CD4-positive, alpha-beta T cell treated with Interleukin-17A for 4 hours (primary cell): ENCODE measurements around the gene GVQW3.
"Not testable (repeated sequence)": the region's sequence is repeated elsewhere in the genome, so short reads cannot be mapped to it uniquely, and the experiment has no call there.

Source experiments
- DNase-seq: peaks from one replicate; pipeline ENCODE4 v3.0.0-alpha.2; 2020; ENCODE audit warnings: mixed read lengths

GVQW3 gene

DNA sequence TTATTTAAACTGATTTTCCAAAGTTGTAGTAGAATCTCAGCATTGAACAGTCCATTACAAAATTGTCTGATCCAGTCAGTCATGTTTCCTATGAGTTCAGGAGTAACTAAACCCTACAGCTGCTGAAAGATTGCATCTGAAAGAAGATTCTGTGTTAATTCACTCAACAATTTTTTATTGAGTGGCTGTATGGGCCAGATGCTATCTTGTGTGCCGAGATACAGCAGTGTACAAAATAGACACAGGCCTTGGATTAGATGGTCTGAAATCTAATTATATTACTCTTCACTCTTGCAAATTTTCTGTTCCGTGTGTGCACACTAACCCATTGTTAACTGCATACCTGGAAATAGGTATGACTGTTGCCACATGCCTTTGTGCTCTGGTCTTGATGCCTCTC is 7.3 kb downstream of the GVQW3 start:
- no peak for DNase-seq

DNA sequence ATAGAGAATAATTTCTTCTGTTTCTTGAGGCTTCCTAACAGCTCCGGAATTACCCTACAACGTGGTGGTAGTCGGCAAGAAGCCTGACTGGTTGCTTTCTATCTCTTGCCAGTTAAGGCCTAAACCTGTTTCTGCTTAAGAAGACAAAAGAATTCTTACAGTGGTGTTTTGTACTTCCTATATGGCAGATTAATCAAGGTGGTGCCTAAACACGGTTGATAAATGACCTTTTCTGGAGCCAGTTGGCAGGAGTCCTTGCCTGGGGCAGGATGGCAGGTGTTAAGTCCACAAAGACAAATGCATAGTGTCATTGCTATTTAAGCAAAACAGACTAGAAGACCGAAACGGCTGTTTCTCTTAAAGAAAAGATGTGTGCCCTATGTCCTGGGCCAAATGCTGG is 9.9 kb downstream of the GVQW3 start:
- no peak for DNase-seq

DNA sequence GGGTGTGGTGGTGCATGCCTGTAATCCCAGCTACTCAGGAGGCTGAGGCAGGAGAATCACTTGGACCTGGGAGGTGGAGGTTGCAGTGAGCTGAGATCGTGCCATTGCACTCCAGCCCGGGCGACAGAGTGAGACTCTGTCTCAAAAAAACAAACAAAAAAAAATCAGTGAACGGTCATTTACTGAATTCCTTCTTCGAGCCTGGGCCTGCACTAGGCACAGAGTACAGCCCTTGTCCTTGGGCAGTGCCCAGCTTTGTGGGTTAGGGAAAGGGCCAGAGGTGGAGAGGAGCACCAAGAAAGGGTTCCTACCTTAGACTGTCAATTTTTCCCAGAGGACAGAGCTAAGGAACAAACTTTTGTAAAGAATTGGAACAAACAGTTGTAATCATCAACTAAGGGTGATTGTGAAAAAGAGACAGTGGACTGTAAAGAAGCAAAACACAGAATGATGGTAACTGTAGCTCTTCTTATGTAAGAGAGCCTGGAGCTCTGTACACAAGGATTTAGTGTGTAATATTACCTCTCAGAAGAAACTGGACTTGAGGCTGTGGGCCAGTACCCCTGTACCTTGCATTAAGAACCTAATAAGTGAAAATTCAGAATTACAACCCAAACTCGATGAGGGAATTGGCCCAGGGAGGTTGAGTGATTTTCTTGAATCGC is 10.8 kb downstream of the GVQW3 start:
- DNase-seq: no peak

DNA sequence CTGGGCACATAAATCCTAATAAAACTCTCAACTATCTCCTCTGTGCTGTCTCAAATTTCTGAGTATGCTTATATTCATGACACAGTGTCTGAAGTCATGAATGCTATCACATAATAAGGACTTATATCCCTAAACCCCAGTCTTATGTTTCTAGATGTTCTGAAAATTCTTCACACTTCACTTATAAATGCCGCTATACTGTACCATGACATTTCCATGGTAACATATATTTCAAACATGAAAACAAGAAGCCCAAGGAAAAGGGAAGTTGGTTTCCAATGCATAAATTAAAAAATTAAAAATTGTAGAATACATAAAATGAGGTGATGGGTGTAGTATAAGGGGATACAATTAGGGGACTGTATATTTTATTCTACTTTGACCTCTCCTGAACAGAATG is 11.7 kb downstream of the GVQW3 start:
- DNase-seq: no peak

DNA sequence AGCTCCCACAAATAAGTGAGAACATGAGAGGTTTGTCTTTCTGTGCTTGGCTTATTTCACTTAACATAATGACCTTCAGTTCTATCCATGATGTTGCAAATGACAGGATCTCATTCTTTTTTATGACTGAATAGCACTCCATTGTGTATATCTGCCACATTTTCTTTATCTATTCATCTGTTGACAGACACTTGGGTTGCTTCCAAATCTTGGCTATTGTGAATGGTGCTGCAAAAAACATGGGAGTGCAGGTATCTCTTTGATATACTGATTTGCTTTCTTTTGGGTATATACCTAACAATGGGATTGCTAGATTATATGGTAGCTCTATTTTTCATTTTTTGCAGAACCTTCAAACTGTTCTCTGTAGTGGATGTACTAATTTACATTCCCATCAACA is 13.3 kb downstream of the GVQW3 start:
- DNase-seq: no peak

GRCh38 chr11:76395296-76395695 is 14.2 kb downstream of the GVQW3 start:
- DNase-seq: no peak

- no peak for DNase-seq
Measured at GRCh38 chr11:76397383-76397782, 16.3 kb downstream of the GVQW3 start.

DNA sequence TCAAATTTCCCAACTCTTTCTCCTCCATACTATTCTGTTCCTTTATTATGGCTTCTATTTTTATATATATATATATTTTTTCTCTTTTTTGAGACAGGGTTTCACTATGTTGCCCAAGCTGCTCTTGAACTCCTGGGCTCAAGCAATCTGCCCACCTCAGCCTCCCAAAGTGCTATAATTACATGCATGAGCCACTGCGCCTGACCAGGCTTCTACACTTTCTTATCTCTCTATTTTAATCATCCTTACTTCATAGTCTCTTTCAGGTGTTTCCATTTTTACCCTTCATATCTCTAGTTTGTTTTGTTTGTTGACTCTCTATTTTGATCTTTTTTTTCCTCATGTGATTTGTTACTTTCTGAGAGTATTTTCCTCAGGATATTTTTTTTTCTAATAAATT is 19.8 kb downstream of the GVQW3 start:
- no peak for DNase-seq

DNA sequence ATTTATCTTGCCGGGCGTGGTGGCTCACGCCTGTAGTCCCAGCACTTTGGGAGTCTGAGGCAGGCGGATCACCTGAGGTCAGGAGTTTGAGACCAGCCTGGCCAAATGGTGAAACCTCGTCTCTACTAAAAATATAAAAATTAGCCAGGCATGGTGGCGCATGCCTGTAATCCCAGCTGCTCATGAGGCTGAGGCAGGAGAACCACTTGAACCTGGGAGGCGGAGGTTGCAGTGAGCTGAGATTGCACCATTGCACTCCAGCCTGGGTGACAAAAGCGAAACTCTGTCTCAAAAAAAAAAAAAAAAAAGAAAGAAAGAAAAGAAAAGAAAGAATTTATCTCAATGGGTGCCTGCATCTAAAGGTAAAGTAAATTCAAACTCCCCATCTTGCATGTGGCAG is 20.4 kb downstream of the GVQW3 start:
- DNase-seq: not testable (repeated sequence)

DNA sequence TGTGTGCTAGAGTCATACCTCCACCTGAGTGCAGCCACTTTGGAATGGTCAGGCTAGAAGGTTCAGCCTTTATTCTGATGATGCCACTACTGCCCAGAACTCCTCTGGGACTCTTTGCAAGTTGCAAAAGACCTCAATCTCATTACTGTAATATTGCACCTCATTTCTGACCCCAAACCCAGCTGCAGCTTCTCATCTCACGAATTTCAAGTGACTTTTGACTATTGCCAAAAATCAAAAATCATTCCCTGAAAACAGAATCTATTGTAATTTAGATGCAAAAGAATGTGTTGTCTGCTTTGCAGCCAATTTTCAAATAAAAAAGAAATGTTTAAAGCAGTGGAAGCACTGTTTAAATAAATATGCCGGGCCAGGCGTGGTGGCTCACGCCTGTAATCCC is 25.2 kb downstream of the GVQW3 start:
- DNase-seq: no peak

- no peak for DNase-seq
Measured at GRCh38 chr11:76408171-76408965, 27.2 kb downstream of the GVQW3 start.

GRCh38 chr11:76410851-76411357 is 29.8 kb downstream of the GVQW3 start:
- no peak for DNase-seq

DNA sequence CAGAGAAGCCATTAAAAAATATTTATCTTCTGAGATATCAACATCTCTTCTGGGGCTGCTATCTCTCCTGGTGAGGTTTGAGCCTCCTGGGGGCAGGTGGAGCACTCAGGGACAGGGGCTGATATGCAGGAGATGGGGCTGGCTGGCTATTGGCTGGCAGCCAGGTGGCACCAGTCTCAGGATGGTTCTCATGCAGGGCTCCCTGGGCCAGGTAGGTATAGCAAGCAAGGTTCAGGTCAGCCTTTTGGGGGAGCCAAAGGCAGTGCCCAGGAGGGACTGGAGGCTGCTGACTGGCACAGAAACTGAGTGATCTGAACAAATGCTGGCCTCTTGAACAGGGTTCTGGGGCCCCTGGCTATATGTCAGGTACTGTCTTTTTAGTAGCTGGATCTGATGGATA is 34.0 kb downstream of the GVQW3 start:
- peak; percentile 3 for DNase-seq

DNA sequence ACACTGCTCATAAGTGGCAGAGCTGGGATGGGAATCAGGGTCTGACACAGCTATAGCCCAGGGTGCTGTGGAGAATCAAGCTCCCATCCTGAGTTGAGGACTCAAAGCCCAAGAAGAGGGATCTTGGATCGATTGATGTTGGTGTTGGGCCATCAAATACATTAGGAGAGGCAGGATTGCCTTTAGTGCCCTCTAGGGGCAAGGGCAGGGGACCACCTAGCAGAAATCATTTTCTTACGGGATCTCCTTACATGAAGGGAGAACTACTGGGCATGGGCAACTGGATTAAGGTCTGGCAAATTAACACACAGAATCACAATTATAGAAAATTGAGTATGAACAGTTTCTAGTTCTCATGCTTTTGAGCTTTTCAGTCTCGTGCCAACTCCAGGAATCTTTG is 38.8 kb downstream of the GVQW3 start:
- DNase-seq: peak; percentile 8

DNA sequence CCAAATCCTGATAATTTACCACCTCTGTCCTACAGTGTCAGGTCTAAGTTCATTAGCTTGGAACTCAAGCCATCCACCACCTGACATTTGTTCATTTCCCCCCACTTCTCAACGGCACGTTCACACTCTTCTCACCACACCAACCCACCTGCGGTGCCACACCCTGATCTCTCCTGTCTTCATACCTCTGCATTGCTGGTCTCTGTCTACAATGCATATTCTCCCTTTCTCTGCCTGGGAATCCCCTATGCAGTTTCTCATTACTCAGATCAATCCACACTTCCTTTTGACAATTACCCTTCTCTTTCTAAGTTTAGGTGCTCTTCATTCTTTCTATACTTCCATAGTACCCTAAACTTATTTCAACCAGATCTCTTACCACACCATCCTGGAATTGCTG is 43.3 kb downstream of the GVQW3 start:
- no peak for DNase-seq

GRCh38 chr11:76424891-76425290 is 43.8 kb downstream of the GVQW3 start:
- no peak for DNase-seq

GRCh38 chr11:76426660-76427059 is 45.5 kb downstream of the GVQW3 start:
- DNase-seq: no peak

DNA sequence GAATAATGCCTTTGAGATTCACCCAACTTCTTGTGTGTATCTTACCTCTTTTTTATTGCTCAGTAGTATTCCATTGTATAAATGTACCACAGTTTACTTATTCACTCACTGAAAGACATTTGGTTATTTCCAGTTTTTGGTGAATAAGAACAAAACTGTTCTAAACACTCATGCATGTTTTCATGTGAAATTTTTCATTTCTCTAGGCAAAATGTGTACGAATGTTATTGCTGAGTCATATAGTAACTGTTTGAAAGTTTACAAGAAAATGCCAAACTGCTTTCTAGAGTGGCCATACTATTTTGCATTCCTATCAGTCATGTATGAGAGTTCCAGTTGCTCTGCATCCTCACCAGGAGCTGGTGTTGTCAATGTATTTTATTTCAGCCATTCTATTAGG is 54.9 kb downstream of the GVQW3 start:
- DNase-seq: no peak

GRCh38 chr11:76443268-76443980 is 62.3 kb downstream of the GVQW3 start:
- no peak for DNase-seq

GRCh38 chr11:76444065-76444383 is 62.9 kb downstream of the GVQW3 start:
- DNase-seq: no peak

GRCh38 chr11:76444384-76445120 is 63.4 kb downstream of the GVQW3 start, which contains the start of gene EMSY:
EMSY (plus strand) TSS chr11:76445018; CDS start chr11:76446939, 1,921 bp downstream.
- DNase-seq: peak; percentile 91

DNA sequence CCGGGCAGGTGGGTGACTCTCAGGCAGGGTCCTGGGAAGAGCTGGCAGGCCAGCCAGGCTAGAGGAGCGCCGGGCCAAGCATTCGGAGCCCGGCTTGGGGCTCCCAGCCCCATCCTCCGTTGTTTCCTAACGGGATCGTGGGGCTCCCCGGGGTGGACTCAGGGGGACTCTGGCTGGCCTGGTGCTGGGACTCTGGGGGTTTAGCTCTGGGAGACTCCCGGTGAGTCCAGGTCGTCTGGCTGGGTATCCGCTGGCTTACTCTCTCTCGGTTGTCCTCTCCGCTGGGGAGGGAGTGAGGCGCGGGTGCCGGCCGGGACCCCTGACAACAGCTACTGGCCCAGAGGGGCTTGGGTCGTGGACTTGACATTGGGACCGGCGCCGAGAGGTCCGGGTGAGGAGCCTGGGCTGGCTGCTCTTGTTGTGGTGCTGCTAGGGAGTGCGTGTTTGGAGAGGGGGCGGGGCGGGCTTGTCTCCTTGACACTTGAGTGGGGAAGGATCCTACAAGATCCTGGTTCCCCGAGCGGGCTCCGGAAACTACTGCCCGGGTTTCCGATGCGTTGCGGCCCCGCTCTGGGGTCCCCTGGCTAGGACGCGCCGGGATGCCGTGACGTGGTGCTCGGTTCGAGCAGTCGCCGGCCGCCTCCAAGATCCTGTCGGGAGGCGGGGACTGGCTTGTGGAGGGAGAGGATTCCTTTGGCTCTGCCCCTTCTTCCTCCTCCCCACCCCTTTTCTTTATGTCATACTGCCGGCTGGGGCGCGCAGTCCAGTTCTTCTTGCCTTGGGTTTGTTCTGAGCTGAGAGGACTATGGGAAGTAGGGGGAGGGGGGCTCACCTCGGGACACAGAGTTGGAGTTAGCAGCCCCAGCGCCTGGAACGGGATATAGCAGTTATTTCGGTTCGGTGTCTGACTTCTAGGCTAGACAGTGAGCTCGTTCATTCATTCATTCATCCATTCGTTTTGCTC is 64.3 kb downstream of the GVQW3 start:
- peak; percentile 44 for DNase-seq
